PC-3 (cell line): Measurements from ENCODE around the gene DENND2A.

Experiments used
- CTCF ChIP-seq: fragments of 300-600 bp; sonication (generic); conservative IDR thresholded peaks from 2 replicates; pipeline ENCODE4 v1.5.1; 2017; ENCODE audit warnings: antibody characterized with exemption, low read depth, mild to moderate bottlenecking, low read length
- EZH2 ChIP-seq: fragments of 300-600 bp; sonication (generic); IDR thresholded peaks from one replicate; pipeline ENCODE4 v1.6.1; 2017; ENCODE audit warnings: antibody characterized with exemption, mild to moderate bottlenecking, low read length; ENCODE audit not compliant: unreplicated experiment
- EZH2phosphoT487 ChIP-seq: fragments of 300-600 bp; sonication (generic); IDR thresholded peaks from 2 replicates; pipeline ENCODE4 v1.6.1; 2018; ENCODE audit warnings: mild to moderate bottlenecking, antibody characterized with exemption, low read length, borderline replicate concordance

- TF ChIP-seq CTCF = no peak
- TF ChIP-seq EZH2 = no peak
- TF ChIP-seq EZH2phosphoT487 = no peak
Measured at GRCh38 chr7:140595468-140596092, 45.0 kb downstream of the DENND2A start.
